ENCODE measurements around the gene LGALS13. TPM values are rescaled to one million over a fixed set of nuclear protein-coding genes. Genes with fewer than 3 reads are reported as not detected.

The LGALS13 gene
- total and polyA plus RNA-seq, 2 donors = not detected

- Histone ChIP-seq H3K4me3 (ENCODE audit: low read depth, low read length) (no peak overlapping the region), H3K36me3 (ENCODE audit: insufficient read depth) (no peaks in the 10 kb centered on the region), H3K27ac (ENCODE audit: low read depth) (no peak overlapping the region), H3K4me1 (ENCODE audit: insufficient read depth) (no peaks in the 10 kb centered on the region)
- 36% methylated on average over 1 of the region's 1 CpG for WGBS
- no peak for DNase-seq (ENCODE audit: extremely low spot score)
Observed at GRCh38 chr19:39641773-39642172, 39.4 kb downstream of the LGALS13 start.

DNA sequence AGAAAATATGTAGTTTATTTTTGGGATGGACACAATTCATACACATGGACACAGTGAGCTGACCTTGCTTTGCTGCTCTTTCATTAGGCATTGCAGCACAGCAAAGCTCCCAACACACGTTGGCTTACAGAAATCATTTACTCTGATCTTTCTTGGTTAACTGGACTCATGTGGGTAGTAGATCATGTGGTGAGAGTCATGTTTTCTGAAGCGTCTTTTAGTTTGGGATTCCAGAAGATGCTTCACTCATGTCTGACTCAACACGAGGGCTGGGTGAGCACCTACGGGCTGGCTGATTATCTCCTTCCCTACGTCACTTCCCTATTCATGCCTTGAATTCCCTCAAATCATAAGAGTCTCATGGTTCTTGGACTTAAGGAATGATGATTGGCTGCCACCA is 41.3 kb downstream of the LGALS13 start:
- Histone ChIP-seq H3K36me3 (ENCODE audit: insufficient read depth) (no peaks in the 10 kb centered on the region), H3K4me3 (ENCODE audit: low read depth, low read length) (no peak overlapping the region), H3K27ac (ENCODE audit: low read depth) (no peak overlapping the region), H3K4me1 (ENCODE audit: insufficient read depth) (no peaks in the 10 kb centered on the region)
- WGBS = 65% methylated on average over 5 of the region's 5 CpGs
- DNase-seq (ENCODE audit: extremely low spot score) = no peak

GRCh38 chr19:39645800-39646411 is 43.6 kb downstream of the LGALS13 start:
- H3K36me3 ChIP-seq (ENCODE audit: insufficient read depth) = no peaks in the 10 kb centered on the region
- H3K27ac ChIP-seq (ENCODE audit: low read depth) = no peak overlapping the region
- no peak for DNase-seq (ENCODE audit: extremely low spot score)
- H3K4me1 ChIP-seq (ENCODE audit: insufficient read depth) = no peaks in the 10 kb centered on the region
- 23% methylated on average over 6 of the region's 6 CpGs for WGBS
- no peak overlapping the region for H3K4me3 ChIP-seq (ENCODE audit: low read depth, low read length)

DNA sequence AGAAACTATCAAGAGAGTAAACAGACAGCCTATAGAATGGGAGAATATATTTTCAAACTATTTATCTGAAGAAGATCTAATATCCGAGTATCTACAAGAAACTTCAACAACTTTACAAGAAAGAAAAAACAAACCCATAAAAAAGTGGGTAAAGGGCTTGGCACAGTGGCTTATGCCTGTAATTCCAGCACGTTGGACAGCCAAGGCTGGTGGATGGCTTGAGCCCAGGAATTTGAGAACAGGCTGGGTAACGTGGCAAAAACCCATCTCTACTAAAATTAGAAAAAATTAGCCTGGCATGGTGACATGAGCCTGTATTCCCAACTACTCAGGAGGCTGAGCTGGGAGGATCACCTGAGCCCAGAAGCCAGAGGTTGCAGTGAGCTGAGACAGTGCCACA is 45.6 kb downstream of the LGALS13 start:
- H3K4me1 ChIP-seq (ENCODE audit: insufficient read depth) = no peaks in the 10 kb centered on the region
- H3K36me3 ChIP-seq (ENCODE audit: insufficient read depth) = no peaks in the 10 kb centered on the region
- no peak for DNase-seq (ENCODE audit: extremely low spot score)
- H3K27ac ChIP-seq (ENCODE audit: low read depth) = no peak overlapping the region
- WGBS = 40% methylated on average over 3 of the region's 3 CpGs
- H3K4me3 ChIP-seq (ENCODE audit: low read depth, low read length) = no peak overlapping the region

DNA sequence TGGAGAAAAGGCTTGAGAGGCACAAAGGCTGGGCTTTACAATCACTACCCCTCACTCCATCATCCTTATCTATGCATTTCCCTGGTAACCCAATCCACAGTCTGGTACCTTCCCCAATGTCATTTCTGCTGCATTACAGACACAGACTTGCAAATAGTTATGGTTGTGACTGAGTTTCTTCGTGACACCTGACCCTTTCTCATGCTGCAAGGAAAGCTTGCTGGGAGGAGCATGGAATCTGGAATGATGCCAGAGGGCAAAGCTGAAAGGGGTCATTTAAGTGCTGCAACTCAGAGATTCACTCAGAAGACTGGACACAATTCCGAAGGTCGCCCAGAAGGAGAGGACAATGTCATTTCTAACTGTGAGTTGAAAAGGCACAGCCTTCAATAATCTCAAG is 53.3 kb downstream of the LGALS13 start, which contains the start of gene LGALS16:
LGALS16 (plus strand) TSS at position 301 of the 400 bp plus-strand sequence; CDS start at position 350, 49 bp downstream.
- H3K4me3 ChIP-seq (ENCODE audit: low read depth, low read length) = no peak within 1 kb of the TSS
- H3K4me1 ChIP-seq (ENCODE audit: insufficient read depth) = no peaks in the 10 kb centered on the region
- no peaks in the 10 kb centered on the region for H3K36me3 ChIP-seq (ENCODE audit: insufficient read depth)
- WGBS = 53% methylated on average over 3 of the region's 3 CpGs
- no peak for DNase-seq (ENCODE audit: extremely low spot score)
- no peak within 1 kb of the TSS for H3K27ac ChIP-seq (ENCODE audit: low read depth)

Small RNA genes lying within 50 kb of the gene (small RNA-seq; reads per million reads assigned to genes)
- gene AC005176.2 (not detected), gene RPS29P24 (not detected), gene RPS29P25 (not detected), gene RPS29P26 (not detected), gene RPS29P30 (not detected)

Other genes starting within 250 kb of the LGALS13 start
- gene PAF1, start 211.4 kb upstream of the LGALS13 start, total RNA-seq = 11.7 TPM
- 52.8 TPM for gene PAF1, start 211.4 kb upstream of the LGALS13 start, polyA plus RNA-seq
- 14.8 TPM for gene MED29, start 211.1 kb upstream of the LGALS13 start, total RNA-seq
- gene MED29, start 211.1 kb upstream of the LGALS13 start, polyA plus RNA-seq = 50.0 TPM
- gene ZFP36, start 195.7 kb upstream of the LGALS13 start, total RNA-seq = 13.0 TPM
- 759 TPM for gene ZFP36, start 195.7 kb upstream of the LGALS13 start, polyA plus RNA-seq
- gene PLEKHG2, start 189.9 kb upstream of the LGALS13 start, total RNA-seq = 28.9 TPM
- 30.5 TPM for gene PLEKHG2, start 189.9 kb upstream of the LGALS13 start, polyA plus RNA-seq
- 27.7 TPM for gene RPS16, start 166.6 kb upstream of the LGALS13 start, total RNA-seq
- gene RPS16, start 166.6 kb upstream of the LGALS13 start, polyA plus RNA-seq = 3,259 TPM
- gene SUPT5H, start 156.9 kb upstream of the LGALS13 start, total RNA-seq = 24.8 TPM
- gene SUPT5H, start 156.9 kb upstream of the LGALS13 start, polyA plus RNA-seq = 85.8 TPM
- 24.0 TPM for gene TIMM50, start 121.7 kb upstream of the LGALS13 start, total RNA-seq
- gene TIMM50, start 121.7 kb upstream of the LGALS13 start, polyA plus RNA-seq = 52.1 TPM
- not detected for gene DLL3, start 103.6 kb upstream of the LGALS13 start, total RNA-seq
- gene DLL3, start 103.6 kb upstream of the LGALS13 start, polyA plus RNA-seq = not detected
- 0.37 TPM for gene SELENOV, start 87.4 kb upstream of the LGALS13 start, total RNA-seq
- gene SELENOV, start 87.4 kb upstream of the LGALS13 start, polyA plus RNA-seq = not detected
- 5.3 TPM for gene EID2B, start 69.7 kb upstream of the LGALS13 start, total RNA-seq
- 6.9 TPM for gene EID2B, start 69.7 kb upstream of the LGALS13 start, polyA plus RNA-seq
- gene EID2, start 62.4 kb upstream of the LGALS13 start, total RNA-seq = 10.9 TPM
- gene EID2, start 62.4 kb upstream of the LGALS13 start, polyA plus RNA-seq = 13.8 TPM
- gene LGALS16, start 53.4 kb downstream of the LGALS13 start, total RNA-seq = not detected
- gene LGALS16, start 53.4 kb downstream of the LGALS13 start, polyA plus RNA-seq = not detected
- not detected for gene LGALS14, start 102.0 kb downstream of the LGALS13 start, total RNA-seq
- not detected for gene LGALS14, start 102.0 kb downstream of the LGALS13 start, polyA plus RNA-seq
- 0.90 TPM for gene CLC, start 135.5 kb downstream of the LGALS13 start, total RNA-seq
- gene CLC, start 135.5 kb downstream of the LGALS13 start, polyA plus RNA-seq = not detected
- not detected for gene LEUTX, start 176.3 kb downstream of the LGALS13 start, total RNA-seq
- not detected for gene LEUTX, start 176.3 kb downstream of the LGALS13 start, polyA plus RNA-seq
- gene DYRK1B, start 231.6 kb downstream of the LGALS13 start, total RNA-seq = 12.6 TPM
- 17.2 TPM for gene DYRK1B, start 231.6 kb downstream of the LGALS13 start, polyA plus RNA-seq
- 146 TPM for gene FBL, start 243.9 kb downstream of the LGALS13 start, total RNA-seq
- gene FBL, start 243.9 kb downstream of the LGALS13 start, polyA plus RNA-seq = 281 TPM